Adrenal gland (tissue), 5 donors: ENCODE data around the gene TDRD12.

Source experiments
- CTCF ChIP-seq, 6 experiments: fragments of 450-650 bp in 4 of 6; fragments of 200-600 bp in 2 of 6; sonication (generic) in 1 of 6; IDR thresholded peaks; 1 replicate in 5 of 6; 2 replicates in 1 of 6; pipeline versions ENCODE4 v1.5.1 to v1.8.0; 2016 to 2021; ENCODE audit warnings: antibody characterized with exemption in 6 of 6, mild to moderate bottlenecking in 2 of 6, moderate library complexity in 1 of 6
- POLR2A ChIP-seq, 2 donors: fragments of 450-650 bp; IDR thresholded peaks; one replicate each; pipeline ENCODE4 v1.6.1; 2017; ENCODE audit warnings: antibody characterized with exemption in 2 of 2, mild to moderate bottlenecking in 2 of 2, moderate library complexity in 1 of 2
- donor health status: DM: no; HTN: no; CAD: no.

DNA sequence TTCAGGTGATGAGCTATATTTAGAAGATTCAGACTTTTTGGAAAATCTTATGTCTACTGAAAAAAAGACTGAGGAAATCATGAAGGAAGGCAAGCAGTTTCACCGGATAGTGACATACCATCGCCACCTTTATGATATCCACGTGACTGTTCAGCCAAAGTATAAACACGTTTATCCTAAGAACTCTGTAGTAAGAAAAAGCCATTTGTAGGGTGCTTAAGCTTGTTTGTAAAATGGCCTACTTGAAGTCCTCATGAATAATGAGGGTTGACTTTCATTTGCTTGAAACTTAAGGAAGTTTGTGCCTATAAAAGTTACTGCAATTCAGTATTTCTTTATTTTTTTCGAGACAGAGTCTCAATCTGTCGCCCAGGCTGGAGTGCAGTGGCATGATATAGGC, 7.8 kb upstream of the TDRD12 start:
- TF ChIP-seq POLR2A (IDR thresholded peaks at IDR 0.05) (no peak), CTCF (IDR thresholded peaks at IDR 0.05) (no peak)
